Ovary (tissue), 3 donors: ENCODE measurements around the gene FBXL15.

Experiments used
- CTCF ChIP-seq, 3 donors: fragments of 450-650 bp in 2 of 3; fragments of 200-600 bp in 1 of 3; IDR thresholded peaks; one replicate each; pipeline versions ENCODE4 v1.5.1 to v1.8.0; 2016 to 2022; ENCODE audit warnings: antibody characterized with exemption in 3 of 3, mild to moderate bottlenecking in 1 of 3
- EP300 ChIP-seq: sonication (generic); formaldehyde crosslinking; IDR thresholded peaks from one replicate; pipeline ENCODE4 v1.6.1; 2017; ENCODE audit warnings: antibody characterized with exemption
- POLR2A ChIP-seq: fragments of 450-650 bp; IDR thresholded peaks from one replicate; pipeline ENCODE4 v1.6.1; 2017; ENCODE audit warnings: antibody characterized with exemption, mild to moderate bottlenecking, moderate library complexity
- donor health status: DM: no; HTN: no; CAD: no.

GRCh38 chr10:102394801-102395399 lies 25.7 kb upstream of the FBXL15 start:
- no peak for TF ChIP-seq CTCF (IDR thresholded peaks at IDR 0.05)
- TF ChIP-seq POLR2A: no peak
- TF ChIP-seq EP300: no peak
